ENCODE measurements around the gene STIMATE.

STIMATE gene

GRCh38 chr3:52897130-52898122, at the start of gene STIMATE:
Gene STIMATE, minus strand, starts transcription at chr3:52897548. Its CDS starts 98 bp downstream, at chr3:52897450.
- peak; percentile 94 for DNase-seq (ENCODE audit: low spot score)

- no peak for DNase-seq (ENCODE audit: low spot score)
Measured at GRCh38 chr3:52939600-52939999, 42.3 kb upstream of the STIMATE start.

DNA sequence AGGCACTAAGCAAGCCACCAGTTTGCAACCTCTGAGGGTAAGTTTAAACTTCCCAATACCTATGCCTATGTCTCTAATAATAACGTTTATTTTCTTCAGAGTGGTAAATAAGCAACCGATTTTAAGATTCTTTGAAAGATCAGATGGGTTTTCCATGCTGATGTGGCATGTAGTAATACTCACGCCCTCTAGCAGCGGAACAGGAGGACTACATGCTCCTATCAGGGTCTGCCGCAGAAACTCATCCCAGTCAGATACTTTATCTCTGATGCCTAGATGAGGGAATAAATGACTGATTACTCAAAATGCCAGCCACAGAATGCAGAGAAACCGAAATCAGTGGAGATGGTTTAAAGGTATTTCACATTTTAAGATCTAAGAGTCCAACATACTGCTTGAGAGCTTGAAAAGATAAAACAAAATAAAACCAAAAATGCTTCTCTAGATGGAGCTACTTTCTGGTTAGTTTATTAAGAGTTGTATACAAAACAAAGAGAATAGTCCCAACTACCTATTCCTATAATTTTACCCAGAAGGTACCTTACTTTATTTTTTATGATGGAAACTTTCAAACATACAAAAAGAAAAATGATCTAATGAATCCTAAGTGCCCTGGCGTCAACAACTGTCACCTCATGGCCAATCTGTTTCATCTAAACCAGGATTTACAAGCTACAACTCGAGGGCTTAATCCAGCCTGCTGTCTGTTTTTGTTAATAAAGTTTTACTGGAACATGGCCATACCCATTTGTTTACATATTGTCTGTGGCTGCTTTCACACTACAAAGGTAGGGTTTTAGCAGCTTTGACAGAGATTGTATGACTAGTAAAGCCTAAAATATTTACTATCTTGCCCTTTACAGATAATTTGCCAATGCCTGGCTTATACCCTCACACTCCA, 37.5 kb upstream of the STIMATE start:
- peak; percentile 88 for DNase-seq (ENCODE audit: low spot score)

DNA sequence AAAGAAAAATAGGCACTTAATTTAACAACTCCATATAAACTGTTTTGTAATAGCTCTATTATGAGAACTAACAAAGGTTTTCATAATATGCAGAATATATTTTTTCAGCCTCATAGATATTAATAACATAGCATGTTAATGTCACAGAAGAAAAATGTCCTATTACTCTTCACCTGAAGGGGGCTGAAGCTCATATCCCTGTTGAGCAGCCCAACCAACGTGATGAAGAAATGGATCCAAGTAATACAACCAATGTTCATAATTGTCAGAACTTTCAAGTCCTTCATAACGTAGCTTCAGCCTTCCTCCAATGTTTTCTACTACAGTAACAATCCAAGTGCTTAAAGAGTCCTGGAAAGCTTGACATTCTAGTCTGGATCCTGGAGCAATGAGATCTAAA, 34.5 kb upstream of the STIMATE start:
- no peak for DNase-seq (ENCODE audit: low spot score)

- no peak for DNase-seq (ENCODE audit: low spot score)
Measured at GRCh38 chr3:52931328-52931727, 34.0 kb upstream of the STIMATE start.

GRCh38 chr3:52930748-52931147, 33.4 kb upstream of the STIMATE start:
- DNase-seq (ENCODE audit: low spot score) = no peak

- no peak for DNase-seq (ENCODE audit: low spot score)
Measured at GRCh38 chr3:52926554-52926953, 29.2 kb upstream of the STIMATE start.

GRCh38 chr3:52925405-52926313, 28.3 kb upstream of the STIMATE start:
- no peak for DNase-seq (ENCODE audit: low spot score)

- no peak for DNase-seq (ENCODE audit: low spot score)
Measured at GRCh38 chr3:52923963-52924362, 26.6 kb upstream of the STIMATE start.

- DNase-seq (ENCODE audit: low spot score) = no peak
Measured at GRCh38 chr3:52920841-52921240, 23.5 kb upstream of the STIMATE start.

DNA sequence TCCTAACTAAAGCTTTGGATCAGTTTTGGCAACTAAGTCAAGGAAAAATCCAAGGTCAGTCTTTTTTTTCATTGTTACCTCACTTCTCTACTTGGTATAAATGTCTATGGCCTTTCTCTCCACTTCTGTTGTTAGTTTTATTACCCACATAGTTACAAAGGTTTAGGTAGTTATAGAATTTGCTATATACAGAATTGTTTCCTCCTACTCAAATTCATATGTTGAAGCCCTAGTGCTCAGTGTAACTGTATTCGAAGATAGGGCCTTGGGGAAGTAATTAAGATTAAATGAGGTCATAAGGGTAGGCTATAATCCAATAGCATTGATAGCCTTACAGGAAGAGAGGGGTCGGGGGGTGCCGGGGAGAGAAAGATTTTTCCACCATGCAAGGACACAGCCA, 19.7 kb upstream of the STIMATE start:
- DNase-seq (ENCODE audit: low spot score) = no peak

GRCh38 chr3:52915294-52915693, 17.9 kb upstream of the STIMATE start:
- no peak for DNase-seq (ENCODE audit: low spot score)

DNA sequence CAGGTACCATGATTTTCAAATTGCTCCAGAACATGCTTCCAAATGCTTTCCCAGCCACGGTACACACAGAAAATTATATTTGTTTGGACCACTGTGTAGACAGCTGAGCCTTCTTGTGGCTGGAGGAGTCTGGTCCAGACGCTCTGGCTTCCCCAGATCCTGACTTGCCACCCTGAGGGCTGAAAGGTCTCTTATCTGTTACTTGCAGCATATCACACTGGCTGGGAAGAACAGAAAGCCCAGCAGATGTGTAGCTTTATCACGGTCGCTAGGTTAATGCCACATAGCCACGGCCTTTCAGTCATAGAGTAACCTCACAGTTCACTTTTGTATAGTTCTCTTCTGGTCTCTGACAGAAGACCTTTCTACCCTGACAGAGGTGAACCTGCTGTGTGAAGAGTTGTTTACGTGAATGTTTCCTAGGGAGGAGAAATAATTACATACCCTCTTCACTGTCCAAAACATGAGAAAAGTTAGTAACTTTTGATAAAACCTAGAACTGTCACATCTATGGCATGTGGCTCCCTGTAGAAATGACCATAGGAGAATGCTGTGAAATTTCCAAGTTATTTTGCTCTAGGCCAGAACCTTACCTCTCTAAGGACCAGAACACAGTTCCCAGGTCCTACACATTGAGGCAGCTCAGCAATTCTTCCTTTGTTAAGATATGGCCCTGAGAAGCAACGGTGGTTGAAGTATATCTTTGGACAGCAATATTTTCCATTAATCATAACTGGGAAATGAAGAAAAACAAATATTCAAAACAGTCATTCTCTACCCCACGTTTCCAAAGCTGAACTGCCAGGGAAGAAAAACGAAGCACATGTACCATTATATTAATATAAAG, 15.8 kb upstream of the STIMATE start:
- no peak for DNase-seq (ENCODE audit: low spot score)

GRCh38 chr3:52910823-52911222, 13.5 kb upstream of the STIMATE start:
- DNase-seq (ENCODE audit: low spot score) = no peak

GRCh38 chr3:52907497-52907896, 10.1 kb upstream of the STIMATE start:
- DNase-seq (ENCODE audit: low spot score) = no peak

DNA sequence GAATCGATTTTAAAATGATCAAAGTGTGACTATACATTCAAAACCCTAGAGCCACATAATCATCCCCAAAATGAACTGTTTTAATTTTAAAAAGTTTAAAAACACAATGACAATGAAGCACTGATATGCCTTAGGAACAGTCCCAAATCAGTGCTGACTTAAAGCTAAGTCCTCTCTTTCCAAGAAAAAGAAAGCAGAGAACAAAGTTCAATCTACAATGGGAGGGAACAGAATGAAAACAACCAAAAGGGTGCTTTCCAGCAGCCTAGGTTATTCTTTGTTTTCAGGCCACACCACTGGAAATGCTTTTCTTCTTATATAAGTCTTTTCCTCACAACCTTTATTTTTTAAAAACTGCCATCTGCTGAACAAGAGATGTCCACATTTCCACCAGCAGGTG, 7.2 kb upstream of the STIMATE start:
- no peak for DNase-seq (ENCODE audit: low spot score)

DNA sequence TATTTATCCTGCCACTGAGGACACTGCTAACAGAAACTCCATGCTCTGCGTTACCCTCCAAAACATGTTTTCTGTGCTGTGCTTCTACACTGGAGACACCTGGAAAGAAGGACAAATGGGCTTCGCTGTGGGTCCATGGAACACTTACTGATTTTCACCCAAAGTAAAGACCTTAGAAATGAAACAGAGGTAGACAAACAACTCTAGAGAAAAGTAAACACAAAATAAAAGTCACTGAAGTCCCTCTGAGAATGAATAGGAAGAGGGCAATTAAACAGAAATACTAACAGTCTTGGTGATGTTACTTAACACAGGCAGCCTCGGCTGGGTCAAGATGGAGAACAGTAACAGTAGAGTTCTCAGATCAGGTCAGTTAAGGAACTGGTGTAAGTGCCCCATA, 6.7 kb upstream of the STIMATE start:
- DNase-seq (ENCODE audit: low spot score) = no peak

DNA sequence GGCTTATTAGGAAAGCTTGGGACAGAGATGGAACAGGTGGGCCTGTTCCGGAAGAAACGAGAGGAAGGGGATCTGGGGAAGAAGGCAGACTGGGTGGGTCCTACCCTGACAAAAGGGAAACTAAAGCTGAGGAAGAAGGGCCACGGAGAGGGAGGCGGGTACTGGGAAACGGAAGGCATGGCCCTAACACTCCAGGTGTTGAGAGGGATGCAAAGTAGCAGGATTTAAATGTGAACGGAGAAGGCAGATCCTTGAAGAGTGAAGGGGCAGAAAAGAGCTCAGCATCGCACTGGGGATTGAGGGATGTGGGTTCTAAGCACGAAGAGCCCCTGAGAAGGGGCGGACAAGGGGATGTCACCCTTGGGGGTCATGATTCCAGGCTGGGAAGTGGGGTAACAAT, 735 bp downstream of the STIMATE start:
- DNase-seq (ENCODE audit: low spot score) = no peak

GRCh38 chr3:52896151-52896550, 1.2 kb downstream of the STIMATE start:
- no peak for DNase-seq (ENCODE audit: low spot score)

- DNase-seq (ENCODE audit: low spot score) = no peak
Measured at GRCh38 chr3:52895418-52895817, 1.9 kb downstream of the STIMATE start.

- no peak for DNase-seq (ENCODE audit: low spot score)
Measured at GRCh38 chr3:52894756-52895155, 2.6 kb downstream of the STIMATE start.
